Measurements from ENCODE around the gene ALDOC.

The ALDOC gene

DNA sequence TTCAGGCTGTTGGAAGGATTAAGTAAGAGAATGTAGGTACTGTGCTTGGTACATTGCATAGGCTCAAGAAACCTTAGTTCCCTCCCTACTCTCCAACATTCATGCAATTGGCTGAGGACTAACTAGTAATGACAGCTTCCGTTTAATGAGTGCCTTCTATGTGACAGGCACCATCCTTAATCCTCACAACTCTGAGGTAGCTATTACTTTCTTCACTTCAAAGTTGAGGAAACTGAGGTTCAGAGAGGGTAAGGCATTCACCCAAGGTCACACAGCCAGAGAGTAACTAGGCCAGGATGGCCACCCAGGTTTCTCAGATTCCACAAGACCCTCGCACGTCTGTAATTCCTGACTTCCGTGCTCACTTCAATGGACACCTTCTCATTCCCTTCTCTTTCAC is 46.4 kb downstream of the ALDOC start:
- DNase-seq: no peak

DNA sequence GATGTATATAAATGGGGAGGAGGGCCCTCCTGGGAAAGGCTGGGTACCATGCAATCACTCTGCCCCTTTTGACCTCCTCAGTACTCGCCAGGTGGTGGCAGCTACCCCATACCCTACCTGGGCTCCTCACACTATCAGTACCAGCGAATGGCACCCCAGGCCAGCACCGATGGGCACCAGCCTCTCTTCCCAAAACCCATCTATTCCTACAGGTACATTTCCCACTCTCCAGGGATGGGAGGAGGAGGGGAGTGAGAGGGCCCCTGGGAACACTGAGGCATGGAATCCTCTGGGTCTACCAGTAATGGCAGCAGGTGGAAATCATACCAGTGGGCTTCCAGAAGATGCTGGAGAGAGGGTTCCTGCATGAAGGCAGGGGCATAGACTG is 47.7 kb downstream of the ALDOC start:
- no peak for DNase-seq

DNA sequence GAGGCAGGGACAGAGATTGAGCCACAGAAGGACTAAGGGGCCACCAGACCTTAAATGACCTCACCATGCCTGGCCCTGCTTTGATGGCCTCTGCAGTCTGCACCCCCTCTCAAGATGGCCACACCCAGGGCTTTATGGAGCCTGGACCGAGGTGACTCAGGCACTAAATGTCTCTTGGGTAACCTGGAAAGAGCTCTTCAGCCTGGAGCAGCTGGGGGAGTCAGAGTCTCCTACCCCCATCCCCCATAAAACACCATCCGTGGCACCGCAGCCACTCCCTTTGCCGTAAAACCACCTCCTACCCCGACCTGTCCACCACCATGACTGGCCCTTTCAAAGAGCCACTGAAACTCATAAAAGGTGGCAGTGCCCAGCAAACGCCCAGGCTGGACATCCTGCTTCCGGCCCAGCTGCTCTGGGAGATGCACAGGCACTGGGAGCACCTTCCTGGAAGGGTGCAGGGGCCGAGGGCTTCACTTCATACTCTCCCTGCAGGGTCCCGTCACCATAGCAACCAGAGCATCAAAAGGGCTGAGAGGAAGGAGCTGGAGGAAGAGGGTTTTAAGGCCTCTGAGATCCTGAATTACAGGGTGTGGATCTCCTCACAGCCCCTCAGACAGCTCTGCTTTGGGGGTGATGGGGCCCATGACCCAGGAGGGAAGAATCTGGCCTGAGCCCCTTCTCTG is 48.2 kb downstream of the ALDOC start:
- DNase-seq: no peak

DNA sequence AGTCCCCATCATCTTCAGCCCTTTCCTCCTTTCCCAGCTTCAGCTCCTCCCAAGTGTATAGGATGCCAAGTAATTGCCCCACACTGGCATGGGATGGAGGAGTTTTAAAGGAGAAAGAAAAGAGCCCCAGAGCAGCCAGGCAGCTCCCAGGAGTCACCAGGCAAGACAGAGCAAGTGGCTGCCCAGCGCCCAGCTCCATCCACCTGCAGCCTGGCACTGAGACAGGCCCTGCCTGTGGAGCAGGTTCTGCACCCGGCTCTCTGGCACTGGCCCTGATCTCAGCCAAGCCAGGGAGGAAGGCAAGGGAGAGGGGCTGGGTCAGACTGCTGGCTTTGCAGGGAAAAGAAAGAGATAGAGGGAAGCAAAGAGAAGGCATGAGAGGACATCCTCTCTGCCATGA is 48.8 kb downstream of the ALDOC start:
- no peak for DNase-seq

DNA sequence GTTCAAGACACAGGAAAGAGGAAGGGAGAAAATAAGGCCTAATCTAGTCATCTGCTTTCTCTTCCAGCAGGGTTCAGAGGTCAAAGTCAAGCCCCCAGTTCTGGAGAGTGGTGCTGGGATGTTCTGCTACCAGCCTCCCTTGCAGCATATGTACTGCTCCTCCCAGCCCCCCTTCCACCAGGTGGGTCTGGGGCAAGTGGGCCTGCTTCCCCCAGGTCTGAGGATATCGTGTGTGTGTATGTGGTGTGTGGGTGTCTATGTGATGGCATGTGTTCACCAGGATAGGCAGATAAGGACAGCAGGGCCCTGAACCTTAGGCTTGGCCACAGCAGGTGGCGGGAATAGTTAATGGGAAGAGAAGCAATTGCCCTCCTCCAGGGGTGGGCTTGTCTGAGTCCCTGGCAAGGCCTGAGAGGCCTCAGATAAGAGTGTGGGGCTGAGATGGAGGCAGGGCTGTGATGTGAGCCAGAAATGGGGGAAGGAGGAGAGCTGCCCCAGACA is 49.5 kb downstream of the ALDOC start:
- DNase-seq: no peak

DNA sequence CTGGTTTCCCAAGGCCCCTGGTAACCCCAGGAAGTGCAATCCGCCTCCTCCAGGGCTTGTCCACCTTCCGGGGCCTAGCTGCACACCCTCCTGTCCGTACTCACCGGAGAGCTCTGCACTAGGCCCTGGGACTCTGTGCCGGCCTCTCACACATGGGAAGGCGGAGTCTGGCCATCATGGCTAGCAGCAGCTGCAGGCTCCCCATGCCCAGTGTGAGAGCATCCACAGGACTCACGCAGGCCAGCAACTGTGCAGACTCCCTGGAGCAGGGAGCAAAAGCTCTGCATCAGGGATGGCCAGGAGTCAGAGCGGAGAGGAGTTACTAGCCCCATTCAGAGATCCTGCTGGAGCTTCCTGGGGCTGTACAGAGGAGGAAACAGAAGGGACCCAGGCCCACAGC is 50.3 kb downstream of the ALDOC start:
- DNase-seq: no peak

DNA sequence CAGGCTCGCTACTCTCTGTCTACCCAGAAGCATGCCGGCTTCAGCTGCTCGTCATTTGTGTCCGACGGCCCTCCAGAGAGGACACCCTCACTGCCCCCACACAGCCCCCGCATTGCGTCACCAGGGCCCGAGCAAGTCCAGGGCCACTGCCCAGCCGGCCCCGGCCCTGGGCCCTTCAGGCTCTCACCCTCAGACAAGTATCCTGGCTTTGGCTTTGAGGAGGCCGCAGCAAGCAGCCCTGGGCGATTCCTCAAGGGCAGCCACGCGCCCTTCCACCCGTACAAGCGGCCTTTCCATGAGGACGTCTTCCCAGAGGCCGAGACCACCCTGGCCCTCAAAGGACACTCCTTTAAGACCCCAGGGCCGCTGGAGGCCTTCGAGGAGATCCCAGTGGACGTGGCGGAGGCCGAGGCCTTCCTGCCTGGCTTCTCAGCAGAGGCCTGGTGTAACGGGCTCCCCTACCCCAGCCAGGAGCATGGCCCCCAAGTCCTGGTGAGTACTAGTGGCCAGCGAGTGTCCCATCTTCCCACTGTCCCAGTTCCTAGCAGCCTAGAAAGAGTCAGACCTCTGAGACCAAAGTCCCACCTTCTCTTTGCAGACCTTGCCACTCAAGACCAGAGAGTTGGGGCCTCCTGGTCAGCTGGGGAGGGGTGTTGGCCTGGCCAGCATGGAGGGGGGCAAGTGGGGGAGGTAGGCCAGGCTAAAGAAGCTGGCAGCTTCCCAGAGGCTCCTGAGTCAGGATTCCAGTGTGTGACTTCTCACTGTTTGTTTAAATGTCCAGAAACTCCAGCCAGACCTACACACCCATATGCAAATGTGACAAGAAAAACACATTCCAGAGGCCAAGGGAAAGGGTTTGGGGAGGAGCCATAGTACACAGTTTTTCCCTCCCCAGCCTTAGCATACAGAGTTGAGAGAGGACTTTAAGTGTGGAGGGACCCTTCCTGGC is 51.9 kb downstream of the ALDOC start:
- no peak for DNase-seq

DNA sequence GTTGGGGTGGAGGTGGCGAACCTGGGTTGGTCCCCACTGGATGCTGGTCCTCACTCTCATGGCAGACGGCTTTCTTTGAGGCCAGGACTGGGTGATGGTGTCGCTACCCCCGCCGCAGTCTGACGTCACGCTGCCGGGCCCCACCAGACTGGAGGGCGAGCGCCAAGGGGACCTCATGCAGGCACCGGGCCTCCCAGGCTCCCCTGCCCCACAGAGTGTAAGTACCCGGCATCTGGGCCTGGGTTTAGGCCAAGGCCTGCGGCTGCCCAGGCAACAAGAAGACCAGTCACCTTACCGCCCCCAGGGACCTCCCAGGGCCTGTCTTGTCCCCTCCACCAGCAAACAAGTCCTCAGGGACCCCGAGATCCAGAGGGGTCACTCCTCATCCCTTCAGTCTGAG is 52.8 kb downstream of the ALDOC start:
- DNase-seq: no peak

DNA sequence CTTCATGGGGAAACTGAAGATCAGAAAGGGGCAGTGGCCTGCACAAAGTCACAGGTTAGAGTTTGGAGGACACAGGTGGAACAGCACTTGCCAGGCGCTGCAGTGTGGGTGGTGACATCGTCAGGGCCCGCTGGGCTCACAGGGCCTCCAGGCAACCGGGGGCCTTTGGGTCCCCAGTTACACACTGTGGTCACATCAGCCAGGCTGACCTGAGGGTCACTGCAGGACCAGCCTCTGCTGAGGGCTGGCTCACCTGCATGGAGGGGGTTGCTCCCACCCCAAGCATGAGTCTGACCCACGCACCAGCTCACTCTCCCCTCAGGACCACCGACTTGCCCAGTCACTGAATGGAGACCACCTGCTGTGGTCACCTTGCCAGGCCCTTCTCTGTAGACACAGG is 53.5 kb downstream of the ALDOC start:
- no peak for DNase-seq
